ENCODE results near the gene SLC38A3.

GRCh38 chr3:50255251-50255615 is 50.2 kb downstream of the SLC38A3 start:
- no peak for TF ChIP-seq CTCF (IDR thresholded peaks at IDR 0.05; ENCODE audit: low read depth, low read length)
- no peak for TF ChIP-seq EZH2phosphoT487 (IDR thresholded peaks at IDR 0.05; ENCODE audit: low read depth)

Measured in OCI-LY3 (cell line).